ENCODE measurements around the gene FAM184A. TPM values are rescaled to one million over a fixed set of nuclear protein-coding genes. Genes with fewer than 3 reads are reported as not detected.
A peak's percentile ranks its signal among the peaks of the same experiment; 100 is the strongest.

FAM184A gene
- total RNA-seq, 1 experiment from 2014 or later = 1.3 TPM

- Mint-ChIP-seq H3K27ac (ENCODE audit: low read depth, unreplicated experiment) (no peak overlapping the region), H3K4me3 (ENCODE audit: unreplicated experiment) (peak overlapping the region; percentile 96), H3K36me3 (ENCODE audit: insufficient read depth, unreplicated experiment) (no peaks in the 10 kb centered on the region), H3K27me3 (ENCODE audit: insufficient read depth, unreplicated experiment) (no peaks in the 10 kb centered on the region), H3K4me1 (ENCODE audit: insufficient read depth, unreplicated experiment) (peaks cover 14% of the 10 kb centered on the region), H3K9me3 (ENCODE audit: unreplicated experiment) (peaks cover 5% of the 10 kb centered on the region)
- CTCF ChIA-PET = interaction anchor here (0.6 to 2.3 kb wide), 10 partner anchors 13 to 127 kb away, joined by 3 to 11 read pairs (median 6); no protein-coding TSS in a partner anchor
- BruUV-seq (replicated peaks) = no TSS peak
- TF ChIP-seq CTCF (IDR thresholded peaks at IDR 0.05; ENCODE audit: unreplicated experiment) = no peak
- no peak for DNase-seq (ENCODE audit: unreplicated experiment)
- POLR2A ChIA-PET = interaction anchor here (1.0 kb wide), 1 partner anchor 109 kb away, joined by 3 read pairs; no protein-coding TSS in a partner anchor
- intact Hi-C loops (cut with micrococcal nuclease) = no loop called here
Observed at GRCh38 chr6:119077391-119077642, 1.1 kb downstream of the FAM184A start.

DNA sequence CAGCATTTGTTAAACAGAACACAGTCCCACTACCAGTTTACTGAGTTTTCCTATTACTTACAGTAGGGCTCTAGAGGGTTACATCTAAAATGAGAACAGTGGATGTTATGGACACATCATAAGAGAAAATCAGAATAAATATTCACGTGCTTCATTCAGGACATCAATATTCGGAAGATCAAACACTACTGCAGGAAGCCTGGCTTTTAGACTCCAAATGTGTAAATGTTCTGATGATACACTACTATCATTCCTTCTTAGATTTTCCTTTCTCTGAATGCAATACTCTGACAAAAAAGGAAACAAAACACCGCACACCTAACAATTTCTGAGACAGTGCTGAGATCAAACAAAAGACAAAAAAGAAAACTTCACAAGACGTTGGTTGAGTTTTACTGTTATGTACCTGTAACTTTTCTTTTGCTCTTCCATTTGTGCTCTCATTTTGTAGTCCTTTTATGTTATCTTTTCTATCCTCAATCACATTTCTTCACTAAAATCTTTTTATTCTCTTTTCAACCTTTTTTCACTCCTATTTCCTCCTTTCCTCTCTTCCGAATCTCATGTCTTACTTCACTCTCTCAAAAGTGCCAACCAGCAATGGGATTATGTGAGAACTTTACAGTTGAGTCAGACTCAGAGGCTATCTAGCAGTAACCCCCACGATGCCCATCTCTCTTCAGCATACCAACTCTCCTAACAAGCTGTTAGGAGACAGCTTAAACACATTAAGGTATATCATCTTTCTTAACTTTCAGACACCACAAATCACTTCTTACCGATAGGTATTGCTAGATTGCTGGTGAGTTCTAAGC, 1.7 kb downstream of the FAM184A start:
- H3K27me3 Mint-ChIP-seq (ENCODE audit: insufficient read depth, unreplicated experiment) = no peaks in the 10 kb centered on the region

GRCh38 chr6:119076173-119076572, 2.3 kb downstream of the FAM184A start:
- ChIA-PET POLR2A (no interaction called here), CTCF (no interaction called here)
- Mint-ChIP-seq H3K4me1 (ENCODE audit: insufficient read depth, unreplicated experiment) (peaks cover 14% of the 10 kb centered on the region), H3K36me3 (ENCODE audit: insufficient read depth, unreplicated experiment) (no peaks in the 10 kb centered on the region), H3K4me3 (ENCODE audit: unreplicated experiment) (no peak overlapping the region), H3K9me3 (ENCODE audit: unreplicated experiment) (no peaks in the 10 kb centered on the region), H3K27ac (ENCODE audit: low read depth, unreplicated experiment) (no peak overlapping the region), H3K27me3 (ENCODE audit: insufficient read depth, unreplicated experiment) (no peaks in the 10 kb centered on the region)
- BruUV-seq (replicated peaks) = no TSS peak
- no peak for DNase-seq (ENCODE audit: unreplicated experiment)
- intact Hi-C loops (cut with micrococcal nuclease) = no loop called here
- TF ChIP-seq CTCF (IDR thresholded peaks at IDR 0.05; ENCODE audit: unreplicated experiment) = no peak

More for the DNA sequence above, 1.7 kb downstream of the FAM184A start:
- CTCF ChIA-PET = interaction anchor here (0.8 to 2.3 kb wide), 3 partner anchors 32 to 108 kb away, joined by 3 to 11 read pairs (median 6); no protein-coding TSS in a partner anchor
- intact Hi-C loops (cut with micrococcal nuclease) = no loop called here
- DNase-seq (ENCODE audit: unreplicated experiment) = no peak
- Mint-ChIP-seq H3K4me3 (ENCODE audit: unreplicated experiment) (no peak overlapping the region), H3K27ac (ENCODE audit: low read depth, unreplicated experiment) (no peak overlapping the region), H3K4me1 (ENCODE audit: insufficient read depth, unreplicated experiment) (peaks cover 14% of the 10 kb centered on the region), H3K9me3 (ENCODE audit: unreplicated experiment) (no peaks in the 10 kb centered on the region), H3K36me3 (ENCODE audit: insufficient read depth, unreplicated experiment) (no peaks in the 10 kb centered on the region)
- POLR2A ChIA-PET = no interaction called here
- BruUV-seq (replicated peaks) = no TSS peak
- no peak for TF ChIP-seq CTCF (IDR thresholded peaks at IDR 0.05; ENCODE audit: unreplicated experiment)

DNA sequence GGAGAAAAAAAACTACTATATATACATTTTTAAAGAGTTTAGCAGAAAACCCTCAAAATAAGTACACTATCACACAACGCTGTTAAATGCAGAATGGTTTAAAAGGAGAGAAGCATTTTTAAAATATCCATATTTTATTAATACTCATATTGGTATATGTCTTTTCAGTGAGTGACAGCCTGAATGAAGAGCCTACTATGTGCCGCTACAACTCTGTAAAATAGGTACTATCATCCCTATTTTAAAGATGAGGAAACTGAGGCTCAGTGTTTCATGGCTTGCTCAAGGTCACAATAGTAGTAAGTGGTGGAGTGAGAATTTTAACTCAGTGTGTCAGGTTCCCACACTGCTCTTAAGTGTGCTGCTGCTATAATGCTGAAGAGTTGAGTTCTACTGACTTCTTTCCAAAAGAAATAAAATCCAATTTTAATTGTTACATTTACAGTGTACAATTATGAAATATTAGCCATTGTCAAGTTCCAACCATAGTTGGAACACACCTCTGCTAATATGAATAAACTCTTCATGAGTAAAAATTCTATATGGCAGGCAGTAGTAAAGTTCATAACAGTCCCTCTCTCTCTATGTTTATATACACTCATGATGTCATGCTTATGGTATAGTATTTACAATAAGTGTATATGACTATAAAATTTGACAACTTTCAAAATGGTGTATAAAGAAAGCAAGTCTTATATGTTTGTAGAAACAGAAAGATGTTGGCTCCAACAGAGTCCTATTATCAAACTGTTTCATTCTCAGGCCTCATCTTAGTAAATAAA, 3.1 kb downstream of the FAM184A start:
- POLR2A ChIA-PET = interaction anchor here (1.2 kb wide), 1 partner anchor 39 kb away, joined by 3 read pairs; no protein-coding TSS in a partner anchor
- intact Hi-C loops (cut with micrococcal nuclease) = no loop called here
- DNase-seq (ENCODE audit: unreplicated experiment) = no peak
- Mint-ChIP-seq H3K9me3 (ENCODE audit: unreplicated experiment) (no peaks in the 10 kb centered on the region), H3K4me3 (ENCODE audit: unreplicated experiment) (no peak overlapping the region), H3K36me3 (ENCODE audit: insufficient read depth, unreplicated experiment) (no peaks in the 10 kb centered on the region), H3K27ac (ENCODE audit: low read depth, unreplicated experiment) (no peak overlapping the region), H3K4me1 (ENCODE audit: insufficient read depth, unreplicated experiment) (peaks cover 14% of the 10 kb centered on the region), H3K27me3 (ENCODE audit: insufficient read depth, unreplicated experiment) (no peaks in the 10 kb centered on the region)
- CTCF ChIA-PET = interaction anchor here (1.3 to 2.5 kb wide), 3 partner anchors 11 to 107 kb away, joined by 5 to 7 read pairs (median 5); no protein-coding TSS in a partner anchor
- no TSS peak for BruUV-seq (replicated peaks)
- no peak for TF ChIP-seq CTCF (IDR thresholded peaks at IDR 0.05; ENCODE audit: unreplicated experiment)

Measured in MCF 10A (cell line).